ENCODE results near the gene HOTAIR. TPM values are rescaled to one million over a fixed set of nuclear protein-coding genes. Genes with fewer than 3 reads are reported as not detected.

Gene HOTAIR
- total RNA-seq, 1 donor from 2014 or later: not detected

- Mint-ChIP-seq H3K27ac (ENCODE audit: unreplicated experiment) (no peak overlapping the region), H3K9me3 (ENCODE audit: unreplicated experiment) (peaks cover 25% of the 10 kb centered on the region), H3K27me3 (ENCODE audit: low read depth, unreplicated experiment) (peaks cover 85% of the 10 kb centered on the region), H3K36me3 (ENCODE audit: low read depth, unreplicated experiment) (peaks cover 4% of the 10 kb centered on the region), H3K4me1 (ENCODE audit: low read depth, unreplicated experiment) (no peaks in the 10 kb centered on the region), H3K4me3 (ENCODE audit: unreplicated experiment) (no peak overlapping the region)
- Histone ChIP-seq H2AFZ (ENCODE audit: low read depth, low read length) (no peak overlapping the region), H3K4me1 (ENCODE audit: insufficient read depth, low read length) (no peaks in the 10 kb centered on the region), H3K27me3 (ENCODE audit: insufficient read depth, low read length) (peaks cover 92% of the 10 kb centered on the region), H4K20me1 (ENCODE audit: insufficient read depth, low read length) (peaks cover 4% of the 10 kb centered on the region), H3K4me3 (ENCODE audit: insufficient read depth, low read depth, low read length) (no peak overlapping the region), H3K4me2 (ENCODE audit: low read length) (no peak overlapping the region), H3K27ac (ENCODE audit: low read depth, low read length) (no peak overlapping the region), H3K9me3 (ENCODE audit: insufficient read depth, low read depth, low read length) (no peaks in the 10 kb centered on the region), H3K9ac (ENCODE audit: low read length) (no peak overlapping the region), H3K79me2 (ENCODE audit: insufficient read depth, low read length) (no peaks in the 10 kb centered on the region), H3K36me3 (ENCODE audit: insufficient read depth, low read length) (no peaks in the 10 kb centered on the region)
- TF ChIP-seq CTCF (IDR thresholded peaks at IDR 0.05; ENCODE audit: insufficient read depth, low read depth, low read length) (no peak), EZH2 (IDR thresholded peaks at IDR 0.05; ENCODE audit: insufficient read depth, low read length) (no peak)
- DNase-seq (ENCODE audit: low read depth) (no peak), FAIRE-seq (no peak)
These were observed 20.7 kb downstream of the HOTAIR start for GRCh38 chr12:53953831-53954693.

DNA sequence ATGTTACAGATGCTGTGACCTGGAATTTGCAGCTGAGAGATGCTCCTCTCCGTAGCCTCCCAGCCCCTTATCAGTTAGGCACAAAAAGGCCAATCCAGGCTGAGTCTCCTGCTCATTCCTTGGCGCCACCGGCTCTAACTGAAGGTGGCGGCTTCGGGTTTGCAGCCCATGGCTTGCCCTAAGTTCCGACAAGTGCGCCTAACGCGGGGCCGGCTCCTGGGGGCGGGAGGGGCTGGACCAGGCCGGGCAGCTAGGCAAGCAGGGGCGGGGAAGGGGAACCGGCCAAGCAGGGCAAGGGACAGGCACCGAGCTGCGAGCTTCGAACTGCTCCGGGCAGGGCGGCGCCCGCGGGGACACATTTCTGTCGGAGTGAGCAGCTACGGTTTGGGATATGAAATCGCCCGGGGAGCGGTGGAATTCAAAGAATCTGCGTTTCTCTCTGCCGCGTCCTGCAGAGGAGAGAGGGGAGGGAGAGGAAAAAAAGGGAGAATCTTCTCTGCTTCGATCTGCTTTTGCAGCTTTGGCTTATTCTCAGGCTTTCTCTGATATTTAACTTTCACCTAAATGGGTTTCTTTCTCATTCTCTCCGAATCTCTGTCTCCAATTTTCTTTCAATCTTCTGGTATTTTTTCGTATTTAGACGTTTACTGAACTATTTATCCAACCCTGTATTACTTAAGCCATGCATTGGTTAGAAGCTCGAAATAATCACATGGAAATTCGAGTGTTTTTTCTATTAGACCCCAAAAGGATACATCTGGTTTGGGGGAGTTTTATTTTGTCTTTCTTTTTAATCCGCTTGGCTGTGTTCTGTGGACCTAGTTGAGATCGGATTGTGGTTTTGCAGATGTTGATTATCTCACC lies 21.7 kb downstream of the HOTAIR start:
- DNase-seq (ENCODE audit: low read depth) (no peak), FAIRE-seq (no peak)
- Mint-ChIP-seq H3K27me3 (ENCODE audit: low read depth, unreplicated experiment) (peaks cover 85% of the 10 kb centered on the region), H3K4me1 (ENCODE audit: low read depth, unreplicated experiment) (no peaks in the 10 kb centered on the region), H3K4me3 (ENCODE audit: unreplicated experiment) (peak overlapping the region; percentile 20), H3K27ac (ENCODE audit: unreplicated experiment) (no peak overlapping the region), H3K36me3 (ENCODE audit: low read depth, unreplicated experiment) (peaks cover 4% of the 10 kb centered on the region), H3K9me3 (ENCODE audit: unreplicated experiment) (peaks cover 30% of the 10 kb centered on the region)
- Histone ChIP-seq H3K27me3 (ENCODE audit: insufficient read depth, low read length) (peaks cover 92% of the 10 kb centered on the region), H4K20me1 (ENCODE audit: insufficient read depth, low read length) (peaks cover 4% of the 10 kb centered on the region), H3K36me3 (ENCODE audit: insufficient read depth, low read length) (no peaks in the 10 kb centered on the region), H3K9me3 (ENCODE audit: insufficient read depth, low read depth, low read length) (no peaks in the 10 kb centered on the region), H2AFZ (ENCODE audit: low read depth, low read length) (no peak overlapping the region), H3K4me3 (ENCODE audit: insufficient read depth, low read depth, low read length) (no peak overlapping the region), H3K27ac (ENCODE audit: low read depth, low read length) (no peak overlapping the region), H3K79me2 (ENCODE audit: insufficient read depth, low read length) (no peaks in the 10 kb centered on the region), H3K4me1 (ENCODE audit: insufficient read depth, low read length) (no peaks in the 10 kb centered on the region), H3K4me2 (ENCODE audit: low read length) (no peak overlapping the region), H3K9ac (ENCODE audit: low read length) (no peak overlapping the region)
- TF ChIP-seq CTCF (IDR thresholded peaks at IDR 0.05; ENCODE audit: insufficient read depth, low read depth, low read length) (no peak), EZH2 (IDR thresholded peaks at IDR 0.05; ENCODE audit: insufficient read depth, low read length) (peak; percentile 12)

Measured in astrocyte (in vitro differentiated cells and primary cell).